Progenitor cell of endocrine pancreas (in vitro differentiated cells): Measurements from ENCODE around the gene CHRD. TPM values are rescaled to one million over a fixed set of nuclear protein-coding genes. Genes with fewer than 3 reads are reported as not detected.
A peak's percentile ranks its signal among the peaks of the same experiment; 100 is the strongest.

Source experiments
- DNase-seq: peaks from one replicate; pipeline ENCODE4 v3.0.0; 2021; ENCODE audit warnings: low spot score; ENCODE audit not compliant: unreplicated experiment
- H3K27ac Mint-ChIP-seq: 2 replicates; pipeline ENCODE4 v1.8.0; 2021; ENCODE audit warnings: mild to moderate bottlenecking, moderate library complexity, mixed read lengths
- H3K27me3 Mint-ChIP-seq: 2 replicates; pipeline ENCODE4 v1.8.0; 2021; ENCODE audit warnings: mixed read lengths
- H3K36me3 Mint-ChIP-seq: 2 replicates; pipeline ENCODE4 v1.8.0; 2022; ENCODE audit warnings: mixed read lengths; ENCODE audit not compliant: insufficient read depth
- H3K4me1 Mint-ChIP-seq: 2 replicates; pipeline ENCODE4 v1.8.0; 2021; ENCODE audit warnings: low read depth, mixed read lengths
- H3K4me3 Mint-ChIP-seq: 2 replicates; pipeline ENCODE4 v1.8.0; 2021; ENCODE audit warnings: low read depth, mild to moderate bottlenecking, moderate library complexity, mixed read lengths
- H3K9me3 Mint-ChIP-seq: 2 replicates; pipeline ENCODE4 v1.8.0; 2021; ENCODE audit warnings: low read depth, mixed read lengths
- CTCF ChIP-seq: fragments of 200-600 bp; sonication (generic); IDR thresholded peaks from one replicate; pipeline ENCODE4 v1.5.0; 2021; ENCODE audit warnings: antibody characterized with exemption, mild to moderate bottlenecking; ENCODE audit not compliant: unreplicated experiment
- total RNA-seq: library from RNA; stranded (reverse); gene quantifications from 2 replicates; pipeline ENCODE4 v1.2.1, GENCODE V29; 2021

The CHRD gene
- total RNA-seq, 1 donor from 2014 or later: 13.0 TPM

- no peak overlapping the region for H3K4me3 Mint-ChIP-seq
- no peaks in the 10 kb centered on the region for H3K9me3 Mint-ChIP-seq
- no peak for TF ChIP-seq CTCF
- DNase-seq: no peak
- H3K27me3 Mint-ChIP-seq: peaks cover 10% of the 10 kb centered on the region
- peaks cover 12% of the 10 kb centered on the region for H3K36me3 Mint-ChIP-seq
- peaks cover 11% of the 10 kb centered on the region for H3K4me1 Mint-ChIP-seq
- no peak overlapping the region for H3K27ac Mint-ChIP-seq
These were observed 35.1 kb upstream of the CHRD start for GRCh38 chr3:184344579-184345316.

- no peak overlapping the region for H3K4me3 Mint-ChIP-seq
- H3K4me1 Mint-ChIP-seq: peaks cover 15% of the 10 kb centered on the region
- peaks cover 10% of the 10 kb centered on the region for H3K27me3 Mint-ChIP-seq
- DNase-seq: no peak
- H3K27ac Mint-ChIP-seq: no peak overlapping the region
- H3K9me3 Mint-ChIP-seq: no peaks in the 10 kb centered on the region
- H3K36me3 Mint-ChIP-seq: peaks cover 12% of the 10 kb centered on the region
- TF ChIP-seq CTCF: peak; percentile 58
These were observed 34.3 kb upstream of the CHRD start for GRCh38 chr3:184345317-184346144.

- H3K9me3 Mint-ChIP-seq: no peaks in the 10 kb centered on the region
- H3K4me1 Mint-ChIP-seq: peaks cover 21% of the 10 kb centered on the region
- TF ChIP-seq CTCF: no peak
- H3K4me3 Mint-ChIP-seq: no peak overlapping the region
- H3K27me3 Mint-ChIP-seq: peaks cover 18% of the 10 kb centered on the region
- no peak for DNase-seq
- H3K27ac Mint-ChIP-seq: no peak overlapping the region
- H3K36me3 Mint-ChIP-seq: peaks cover 16% of the 10 kb centered on the region
These were observed 33.2 kb upstream of the CHRD start for GRCh38 chr3:184346480-184347190.

- Mint-ChIP-seq H3K36me3 (peaks cover 21% of the 10 kb centered on the region), H3K27ac (no peak overlapping the region), H3K4me1 (peaks cover 25% of the 10 kb centered on the region), H3K27me3 (peaks cover 25% of the 10 kb centered on the region), H3K4me3 (no peak overlapping the region), H3K9me3 (no peaks in the 10 kb centered on the region)
- DNase-seq: no peak
- TF ChIP-seq CTCF: no peak
These were observed 32.4 kb upstream of the CHRD start for GRCh38 chr3:184347321-184348056.

GRCh38 chr3:184348057-184348382 lies 31.8 kb upstream of the CHRD start:
- no peak overlapping the region for H3K4me3 Mint-ChIP-seq
- no peak overlapping the region for H3K27ac Mint-ChIP-seq
- peaks cover 25% of the 10 kb centered on the region for H3K4me1 Mint-ChIP-seq
- no peak for DNase-seq
- H3K27me3 Mint-ChIP-seq: peaks cover 26% of the 10 kb centered on the region
- peaks cover 18% of the 10 kb centered on the region for H3K36me3 Mint-ChIP-seq
- TF ChIP-seq CTCF: no peak
- no peaks in the 10 kb centered on the region for H3K9me3 Mint-ChIP-seq
